MCF 10A (cell line): Measurements from ENCODE around the gene HRH2. TPM values are rescaled to one million over a fixed set of nuclear protein-coding genes. Genes with fewer than 3 reads are reported as not detected.

Experiments
- BruUV-seq: library from RNA; stranded (reverse); fragments of 400-500 nt; replicated peaks from 2 replicates; lab custom pipeline; 2021; lab: Mats Ljungman, UMichigan
- CTCF ChIA-PET: fragments of 300-600 bp; sonication (Branson Sonifier 250); formaldehyde crosslinking; extraction: SDS; loops from one replicate; lab custom pipeline; 2021; ENCODE audit warnings: antibody characterized with exemption, inconsistent platforms; lab: Yijun Ruan, JAX
- POLR2A ChIA-PET: fragments of 300-600, 350-650 bp; sonication (Branson Sonifier 250); formaldehyde crosslinking; extraction: SDS; loops from one replicate; lab custom pipeline; 2020; ENCODE audit warnings: antibody characterized with exemption, inconsistent platforms; lab: Yijun Ruan, JAX
- DNase-seq: peaks from one replicate; pipeline ENCODE4 v3.0.0-alpha.2; 2018; ENCODE audit not compliant: unreplicated experiment
- H3K27ac Mint-ChIP-seq: one replicate; pipeline ENCODE4 v1.8.0; 2022; ENCODE audit warnings: mild to moderate bottlenecking, low read depth, mixed read lengths; ENCODE audit not compliant: unreplicated experiment
- H3K27me3 Mint-ChIP-seq: one replicate; pipeline ENCODE4 v1.8.0; 2022; ENCODE audit warnings: mixed read lengths; ENCODE audit not compliant: insufficient read depth, unreplicated experiment
- H3K36me3 Mint-ChIP-seq: one replicate; pipeline ENCODE4 v1.8.0; 2022; ENCODE audit warnings: mild to moderate bottlenecking, moderate library complexity, mixed read lengths; ENCODE audit not compliant: insufficient read depth, unreplicated experiment
- H3K4me1 Mint-ChIP-seq: one replicate; pipeline ENCODE4 v1.8.0; 2022; ENCODE audit warnings: mixed read lengths; ENCODE audit not compliant: insufficient read depth, unreplicated experiment
- H3K4me3 Mint-ChIP-seq: one replicate; pipeline ENCODE4 v1.8.0; 2022; ENCODE audit warnings: mild to moderate bottlenecking, moderate library complexity, mixed read lengths; ENCODE audit not compliant: unreplicated experiment
- H3K9me3 Mint-ChIP-seq: one replicate; pipeline ENCODE4 v1.8.0; 2022; ENCODE audit warnings: mixed read lengths; ENCODE audit not compliant: unreplicated experiment
- intact Hi-C: fragments of 100-400 bp; cut with micrococcal nuclease; formaldehyde crosslinking; loops from 2 replicates; pipeline ENCODE4 v1.14.1; 2022
- total RNA-seq: library from RNA; stranded (reverse); gene quantifications from 2 replicates; pipeline ENCODE4 v1.2.3, GENCODE V29; 2022
- TF ChIP-seq, protein P1 (sequence below): fragments of 200-600 bp; IDR thresholded peaks from one replicate; pipeline ENCODE4 v1.8.0; 2022; ENCODE audit warnings: antibody characterized with exemption, mild to moderate bottlenecking; ENCODE audit not compliant: unreplicated experiment

HRH2 gene
- total RNA-seq, 1 experiment from 2014 or later = not detected

- no peaks in the 10 kb centered on the region for H3K4me1 Mint-ChIP-seq
- no peak for DNase-seq
- intact Hi-C loops = no loop called here
- TF ChIP-seq, protein P1, sequence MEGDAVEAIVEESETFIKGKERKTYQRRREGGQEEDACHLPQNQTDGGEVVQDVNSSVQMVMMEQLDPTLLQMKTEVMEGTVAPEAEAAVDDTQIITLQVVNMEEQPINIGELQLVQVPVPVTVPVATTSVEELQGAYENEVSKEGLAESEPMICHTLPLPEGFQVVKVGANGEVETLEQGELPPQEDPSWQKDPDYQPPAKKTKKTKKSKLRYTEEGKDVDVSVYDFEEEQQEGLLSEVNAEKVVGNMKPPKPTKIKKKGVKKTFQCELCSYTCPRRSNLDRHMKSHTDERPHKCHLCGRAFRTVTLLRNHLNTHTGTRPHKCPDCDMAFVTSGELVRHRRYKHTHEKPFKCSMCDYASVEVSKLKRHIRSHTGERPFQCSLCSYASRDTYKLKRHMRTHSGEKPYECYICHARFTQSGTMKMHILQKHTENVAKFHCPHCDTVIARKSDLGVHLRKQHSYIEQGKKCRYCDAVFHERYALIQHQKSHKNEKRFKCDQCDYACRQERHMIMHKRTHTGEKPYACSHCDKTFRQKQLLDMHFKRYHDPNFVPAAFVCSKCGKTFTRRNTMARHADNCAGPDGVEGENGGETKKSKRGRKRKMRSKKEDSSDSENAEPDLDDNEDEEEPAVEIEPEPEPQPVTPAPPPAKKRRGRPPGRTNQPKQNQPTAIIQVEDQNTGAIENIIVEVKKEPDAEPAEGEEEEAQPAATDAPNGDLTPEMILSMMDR = no peak
- ChIA-PET CTCF (interaction anchor here (1.5 kb wide), 1 partner anchor 90 kb away, joined by 5 read pairs; no protein-coding TSS in a partner anchor), POLR2A (no interaction called here)
- no peak overlapping the region for H3K4me3 Mint-ChIP-seq
- H3K36me3 Mint-ChIP-seq = peaks cover 6% of the 10 kb centered on the region
- no peaks in the 10 kb centered on the region for H3K9me3 Mint-ChIP-seq
- H3K27ac Mint-ChIP-seq = no peak overlapping the region
- H3K27me3 Mint-ChIP-seq = no peaks in the 10 kb centered on the region
- no TSS peak for BruUV-seq
These were observed 33.6 kb upstream of the HRH2 start for GRCh38 chr5:175624316-175624715.

DNA sequence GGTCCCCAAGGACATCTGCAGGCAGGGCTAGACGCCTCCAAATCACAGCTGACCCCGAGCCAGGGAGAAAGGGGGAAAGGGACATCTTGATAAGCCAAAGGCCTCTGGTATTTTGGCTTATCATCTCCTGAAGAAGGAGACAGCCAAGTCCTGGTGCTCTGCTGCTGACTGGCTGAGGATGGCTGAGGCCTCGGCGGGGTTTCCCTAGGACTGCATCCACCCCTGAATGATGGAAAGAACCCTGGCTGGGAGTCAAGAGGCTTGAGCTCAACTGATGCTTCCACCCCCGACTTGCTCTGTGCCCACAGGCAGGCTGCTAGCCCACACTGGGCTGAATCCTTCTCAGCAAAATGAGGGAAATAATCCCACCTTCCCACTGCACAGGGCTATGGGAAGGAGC lies 30.9 kb upstream of the HRH2 start:
- Mint-ChIP-seq H3K27me3 (no peaks in the 10 kb centered on the region), H3K9me3 (no peaks in the 10 kb centered on the region), H3K27ac (no peak overlapping the region), H3K36me3 (peaks cover 6% of the 10 kb centered on the region), H3K4me1 (no peaks in the 10 kb centered on the region), H3K4me3 (no peak overlapping the region)
- ChIA-PET CTCF (no interaction called here), POLR2A (interaction anchor here (0.6 to 0.9 kb wide), 2 partner anchors 12 to 383 kb away, joined by 3 read pairs; no protein-coding TSS in a partner anchor)
- no TSS peak for BruUV-seq
- DNase-seq = no peak
- TF ChIP-seq, protein P1 = no peak
- intact Hi-C loops = no loop called here

DNA sequence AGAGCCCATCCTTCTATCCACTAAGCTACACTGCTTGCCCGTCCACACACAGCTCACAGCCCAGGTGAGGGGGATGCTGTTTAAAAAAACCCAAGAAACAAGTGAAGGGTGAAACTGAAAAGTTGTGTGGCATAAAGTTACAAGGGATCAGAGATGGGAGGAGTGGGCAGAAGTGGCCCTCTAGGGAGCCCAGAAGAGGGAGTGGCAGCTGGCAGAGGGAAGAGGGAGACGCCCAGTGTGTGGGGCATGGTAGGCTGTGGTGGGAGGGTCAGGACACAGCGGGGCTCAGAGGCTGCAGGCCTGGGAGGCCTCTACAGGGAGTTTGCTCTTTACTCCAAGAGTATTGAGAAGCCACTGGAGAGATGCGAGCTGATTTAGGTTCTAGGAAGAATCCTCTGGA lies 30.1 kb upstream of the HRH2 start:
- POLR2A ChIA-PET = interaction anchor here (0.6 to 0.9 kb wide), 3 partner anchors 11 to 384 kb away, joined by 3 read pairs; no protein-coding TSS in a partner anchor
- Mint-ChIP-seq H3K36me3 (peaks cover 6% of the 10 kb centered on the region), H3K27me3 (no peaks in the 10 kb centered on the region), H3K27ac (no peak overlapping the region), H3K9me3 (no peaks in the 10 kb centered on the region), H3K4me3 (no peak overlapping the region), H3K4me1 (no peaks in the 10 kb centered on the region)
- CTCF ChIA-PET = interaction anchor here (0.6 to 1.5 kb wide), 3 partner anchors 20 to 409 kb away, joined by 3 to 4 read pairs (median 3); no protein-coding TSS in a partner anchor
- TF ChIP-seq, protein P1 = no peak
- no peak for DNase-seq
- BruUV-seq = no TSS peak
- intact Hi-C loops = no loop called here

GRCh38 chr5:175628668-175629067 lies 29.2 kb upstream of the HRH2 start:
- Mint-ChIP-seq H3K4me3 (no peak overlapping the region), H3K9me3 (no peaks in the 10 kb centered on the region), H3K27ac (no peak overlapping the region), H3K36me3 (peaks cover 6% of the 10 kb centered on the region), H3K27me3 (no peaks in the 10 kb centered on the region), H3K4me1 (no peaks in the 10 kb centered on the region)
- TF ChIP-seq, protein P1 = no peak
- POLR2A ChIA-PET = no interaction called here
- CTCF ChIA-PET = interaction anchor here (0.6 to 1.5 kb wide), 4 partner anchors 62 to 236 kb away, joined by 3 to 4 read pairs (median 3); no protein-coding TSS in a partner anchor
- no TSS peak for BruUV-seq
- intact Hi-C loops = no loop called here
- no peak for DNase-seq
